ENCODE data around the gene CDH18. TPM values are rescaled to one million over a fixed set of nuclear protein-coding genes. Genes with fewer than 3 reads are reported as not detected.

Gene CDH18, protein sequence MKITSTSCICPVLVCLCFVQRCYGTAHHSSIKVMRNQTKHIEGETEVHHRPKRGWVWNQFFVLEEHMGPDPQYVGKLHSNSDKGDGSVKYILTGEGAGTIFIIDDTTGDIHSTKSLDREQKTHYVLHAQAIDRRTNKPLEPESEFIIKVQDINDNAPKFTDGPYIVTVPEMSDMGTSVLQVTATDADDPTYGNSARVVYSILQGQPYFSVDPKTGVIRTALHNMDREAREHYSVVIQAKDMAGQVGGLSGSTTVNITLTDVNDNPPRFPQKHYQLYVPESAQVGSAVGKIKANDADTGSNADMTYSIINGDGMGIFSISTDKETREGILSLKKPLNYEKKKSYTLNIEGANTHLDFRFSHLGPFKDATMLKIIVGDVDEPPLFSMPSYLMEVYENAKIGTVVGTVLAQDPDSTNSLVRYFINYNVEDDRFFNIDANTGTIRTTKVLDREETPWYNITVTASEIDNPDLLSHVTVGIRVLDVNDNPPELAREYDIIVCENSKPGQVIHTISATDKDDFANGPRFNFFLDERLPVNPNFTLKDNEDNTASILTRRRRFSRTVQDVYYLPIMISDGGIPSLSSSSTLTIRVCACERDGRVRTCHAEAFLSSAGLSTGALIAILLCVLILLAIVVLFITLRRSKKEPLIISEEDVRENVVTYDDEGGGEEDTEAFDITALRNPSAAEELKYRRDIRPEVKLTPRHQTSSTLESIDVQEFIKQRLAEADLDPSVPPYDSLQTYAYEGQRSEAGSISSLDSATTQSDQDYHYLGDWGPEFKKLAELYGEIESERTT
- total RNA-seq = not detected in 2 replicates

DNA sequence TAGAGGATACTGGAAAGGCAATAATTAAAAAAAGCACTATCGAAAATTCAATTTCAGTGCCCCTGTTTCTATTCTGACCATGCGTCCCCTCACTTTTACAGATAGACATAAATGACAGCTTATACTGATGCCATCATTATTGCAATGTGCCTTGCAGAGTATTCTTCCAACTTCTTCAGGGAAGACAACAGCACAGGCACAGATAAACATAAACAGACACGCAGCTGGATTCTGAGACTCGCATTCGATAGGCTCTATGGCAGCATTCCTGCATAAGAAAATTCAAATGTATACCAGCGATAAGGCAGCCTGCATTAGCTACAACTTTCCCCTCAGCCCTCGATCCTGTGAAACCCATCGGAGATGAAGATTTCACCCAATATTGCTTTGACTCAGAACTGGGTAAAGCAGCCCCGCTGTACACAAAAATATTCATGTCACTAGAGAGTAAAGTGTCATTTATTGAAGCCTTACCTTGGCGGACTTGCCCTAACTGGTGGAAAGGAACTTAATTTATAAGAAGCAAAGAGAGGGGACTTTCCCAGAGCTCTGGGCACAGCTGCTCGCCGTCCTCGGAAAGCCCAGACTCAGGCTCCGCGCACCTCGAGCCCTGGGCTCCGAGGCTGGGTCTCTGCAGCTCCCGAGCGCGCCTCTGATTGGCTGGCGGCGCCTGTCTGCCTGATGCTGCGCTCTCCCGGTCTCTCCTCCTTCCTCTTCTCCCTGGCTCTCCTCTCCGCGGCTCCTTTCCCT, at the start of gene CDH18:
CDH18 (minus strand) TSS at position 589 of the 750 bp plus-strand sequence. CDS start 149,214 bp downstream, outside the sequence.
- no peak for DNase-seq (ENCODE audit: low read depth, low spot score)

DNA sequence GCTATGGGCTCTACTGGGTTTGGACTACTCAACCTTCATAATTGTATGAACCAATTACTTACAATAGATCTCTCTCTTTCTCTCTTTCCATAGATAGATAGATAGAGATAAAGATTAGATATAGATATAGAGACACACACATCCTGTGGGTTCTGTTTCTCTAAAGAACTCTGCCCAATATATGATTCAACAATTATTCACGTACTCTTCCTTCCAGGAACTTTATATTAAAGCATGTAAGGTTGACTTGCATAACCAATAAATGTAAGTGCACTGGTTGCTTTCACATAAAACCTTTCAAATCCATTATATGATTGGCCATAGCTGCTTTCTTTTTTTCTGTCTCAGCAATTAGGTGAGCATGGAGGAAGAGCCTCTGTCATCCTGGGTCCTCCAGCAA, 46.7 kb upstream of the CDH18 start:
- no peak for DNase-seq (ENCODE audit: low read depth, low spot score)

DNA sequence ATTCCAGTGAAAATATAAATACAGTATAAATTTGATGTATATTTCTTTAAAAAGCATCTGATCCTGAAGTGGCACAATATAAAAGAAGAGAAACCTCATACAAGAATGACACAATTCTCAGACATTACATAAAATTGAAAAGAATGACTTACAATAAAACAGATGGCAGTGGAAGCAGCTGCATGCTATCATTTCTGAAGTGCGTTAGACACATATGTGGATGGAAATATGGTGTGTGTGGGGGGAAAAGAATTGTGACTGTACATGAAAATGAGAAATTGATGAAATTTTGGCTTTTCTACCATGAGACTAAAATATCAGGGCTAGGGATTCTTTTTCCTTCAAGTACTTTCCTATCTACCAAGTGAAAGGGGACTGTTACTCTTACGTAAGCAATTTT, 45.9 kb upstream of the CDH18 start:
- DNase-seq (ENCODE audit: low read depth, low spot score) = no peak

DNA sequence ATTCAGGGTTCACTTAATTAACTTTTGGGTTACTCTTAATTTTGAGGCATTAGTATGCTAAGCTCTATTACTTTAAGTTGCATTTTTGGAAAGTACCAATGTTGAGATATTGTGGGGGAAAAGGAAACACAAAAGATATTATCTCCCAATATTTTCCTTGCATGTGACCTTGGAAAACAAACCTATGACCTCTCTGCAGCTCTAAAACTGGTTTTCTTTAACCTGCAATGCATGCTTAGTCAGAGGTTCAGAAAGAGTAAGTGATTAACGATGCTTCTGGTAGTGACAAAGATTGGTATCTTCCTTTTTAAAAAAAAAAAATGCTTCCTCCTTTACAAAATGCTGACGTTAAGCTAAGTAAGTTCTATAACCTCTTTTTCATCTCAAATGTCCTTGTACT, 44.9 kb upstream of the CDH18 start:
- DNase-seq (ENCODE audit: low read depth, low spot score) = no peak

DNA sequence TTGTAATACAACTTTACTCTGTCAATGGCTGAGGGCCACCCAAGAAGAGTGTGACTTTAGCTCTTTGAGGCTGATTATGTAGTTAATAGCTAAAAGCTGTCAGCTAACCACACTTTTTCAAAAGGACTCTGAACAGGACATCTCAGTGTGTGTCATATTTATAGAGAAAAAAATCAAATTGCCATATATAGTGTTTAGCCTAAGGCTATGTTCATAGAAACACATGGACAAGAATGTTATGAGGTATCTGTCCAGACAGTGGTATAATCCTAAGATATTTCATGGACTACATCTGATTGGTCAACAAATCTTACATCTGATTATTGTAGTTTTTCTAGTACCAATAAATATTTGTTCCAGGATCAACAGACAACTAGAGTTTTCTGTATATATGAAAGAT, 42.1 kb upstream of the CDH18 start:
- no peak for DNase-seq (ENCODE audit: low read depth, low spot score)

DNA sequence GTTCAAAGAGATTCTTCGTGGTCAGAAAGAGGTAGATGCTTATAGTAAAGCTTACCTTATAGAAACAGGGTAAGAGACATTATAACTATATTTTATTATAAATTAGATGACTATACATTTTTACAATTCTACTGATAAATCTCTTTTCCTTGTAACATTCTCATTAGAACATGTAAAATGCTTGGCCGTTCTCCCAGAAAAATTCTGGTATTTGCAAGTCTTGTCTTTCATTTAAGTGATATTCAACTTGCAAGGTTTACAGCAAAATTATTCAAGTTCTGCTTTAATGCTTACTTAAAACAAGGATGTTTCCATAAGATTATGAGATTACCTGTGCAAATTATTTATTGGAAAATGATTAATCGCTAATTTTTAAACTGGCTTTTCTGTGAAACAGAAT, 41.3 kb upstream of the CDH18 start:
- no peak for DNase-seq (ENCODE audit: low read depth, low spot score)

DNA sequence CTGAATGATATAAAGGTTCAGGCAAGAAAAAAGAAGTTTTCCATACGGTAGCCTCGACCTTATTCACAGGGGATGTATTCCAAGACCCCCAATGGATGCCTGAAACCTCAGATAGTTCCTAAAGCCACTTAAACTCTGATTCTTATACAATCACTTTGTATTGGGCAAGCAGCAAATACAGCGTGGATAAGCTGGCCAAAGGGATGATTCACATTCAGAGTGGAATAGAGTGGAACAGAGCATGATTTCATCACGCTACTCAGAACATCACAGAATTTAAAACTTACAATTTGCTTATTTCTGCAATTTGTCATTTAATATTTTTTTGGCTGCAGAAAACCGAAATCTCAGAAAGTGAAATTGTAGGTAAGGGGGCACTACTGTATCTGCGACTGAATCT, 40.5 kb upstream of the CDH18 start:
- DNase-seq (ENCODE audit: low read depth, low spot score) = no peak

DNA sequence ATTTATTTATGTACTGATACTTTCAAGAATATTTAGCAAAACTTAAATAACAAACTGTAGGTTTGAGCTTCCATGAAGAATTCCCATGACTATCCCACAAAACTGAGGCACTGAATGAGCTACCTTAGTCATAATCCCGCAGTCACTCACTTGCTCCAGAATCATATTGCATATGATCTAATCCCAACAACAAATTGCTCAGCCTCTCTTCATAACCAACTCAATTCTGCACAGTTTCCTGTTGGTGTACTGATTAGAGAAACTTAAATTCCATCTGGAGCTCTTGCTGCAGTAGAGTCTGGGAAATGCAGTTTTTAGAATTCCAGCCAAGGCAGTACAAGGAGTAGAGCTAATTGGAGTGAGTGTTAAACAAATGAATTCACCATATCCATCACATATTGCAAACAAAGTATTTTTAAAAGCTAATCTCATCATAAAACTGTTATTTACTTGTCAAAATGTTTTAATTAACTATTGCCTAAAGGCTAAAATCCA, 35.7 kb upstream of the CDH18 start:
- no peak for DNase-seq (ENCODE audit: low read depth, low spot score)

DNA sequence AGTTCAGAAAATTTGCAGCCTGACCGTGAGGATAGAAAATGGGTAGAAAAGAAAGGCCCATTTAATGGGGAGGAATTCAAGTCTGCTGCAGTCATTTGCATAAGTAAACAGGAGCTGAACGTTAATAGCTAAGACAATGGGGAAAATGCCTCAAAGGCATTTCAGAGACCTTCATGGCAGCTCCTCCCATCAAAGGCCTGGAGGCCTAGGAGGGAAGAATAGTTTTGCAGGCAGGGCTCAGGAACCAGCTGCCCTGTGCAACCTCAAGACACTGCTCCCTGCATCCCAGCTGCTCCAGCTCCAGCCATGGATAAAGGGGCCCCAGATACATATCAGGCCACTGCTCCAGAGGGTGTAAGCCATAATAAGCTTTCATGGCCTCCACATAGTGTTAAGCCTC, 32.2 kb upstream of the CDH18 start:
- no peak for DNase-seq (ENCODE audit: low read depth, low spot score)

DNA sequence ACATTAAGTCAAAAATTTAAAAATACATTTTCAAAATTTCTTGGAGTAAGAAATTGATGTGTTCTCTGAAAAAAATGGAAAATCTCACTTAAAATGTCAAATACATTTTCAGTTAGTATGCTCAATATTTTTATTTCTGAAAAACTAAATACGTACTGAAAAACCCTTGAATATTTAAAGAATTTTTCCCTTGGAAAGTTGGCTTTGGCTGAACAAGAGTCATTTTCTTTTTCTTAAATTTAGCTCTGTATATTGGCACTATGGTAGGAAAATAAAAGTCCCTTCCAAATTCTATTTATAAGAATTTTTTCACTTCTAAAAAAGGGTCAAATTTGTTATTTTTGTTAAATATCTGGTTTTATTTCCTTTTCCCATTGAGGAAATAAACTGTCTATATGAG, 29.0 kb upstream of the CDH18 start:
- DNase-seq (ENCODE audit: low read depth, low spot score) = no peak

DNA sequence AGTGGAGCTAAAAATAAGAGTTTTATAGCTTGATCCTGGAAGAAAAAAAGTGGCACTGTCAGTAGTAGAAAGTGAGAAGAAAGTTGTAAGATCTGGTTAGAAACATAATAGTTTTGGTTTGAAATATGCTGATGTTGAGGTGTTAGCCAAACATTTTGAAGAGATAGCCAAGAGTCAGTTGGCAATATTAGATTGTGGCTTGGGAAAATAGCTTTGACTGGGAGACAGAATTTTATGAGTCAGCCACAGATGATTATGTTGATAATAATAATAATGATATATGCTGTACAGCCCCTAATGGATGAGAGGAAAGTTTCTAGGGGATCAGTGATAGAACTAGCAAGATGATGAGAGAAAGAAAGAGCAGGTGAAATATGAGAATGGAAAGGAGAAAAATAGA, 12.4 kb upstream of the CDH18 start:
- DNase-seq (ENCODE audit: low read depth, low spot score) = no peak

DNA sequence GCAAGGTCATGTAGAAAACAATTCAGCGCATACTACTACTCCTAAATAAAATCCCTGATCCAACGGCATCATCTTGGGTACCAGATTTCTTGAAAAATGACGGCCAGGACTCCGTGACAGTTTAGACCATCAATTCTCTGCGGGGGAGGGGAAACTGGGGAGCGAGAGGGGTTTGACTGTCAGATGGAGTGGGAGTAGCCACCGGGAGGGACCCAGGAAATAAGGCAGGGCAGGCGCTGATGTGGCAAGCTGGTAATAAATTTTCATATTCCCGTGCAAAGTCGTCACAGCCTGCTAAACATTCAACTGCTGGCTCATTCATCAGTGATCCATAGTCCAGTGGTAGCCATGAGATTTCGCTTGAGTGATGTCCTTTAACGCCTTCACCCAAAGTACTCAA, 457 bp upstream of the CDH18 start:
- DNase-seq (ENCODE audit: low read depth, low spot score) = no peak

DNA sequence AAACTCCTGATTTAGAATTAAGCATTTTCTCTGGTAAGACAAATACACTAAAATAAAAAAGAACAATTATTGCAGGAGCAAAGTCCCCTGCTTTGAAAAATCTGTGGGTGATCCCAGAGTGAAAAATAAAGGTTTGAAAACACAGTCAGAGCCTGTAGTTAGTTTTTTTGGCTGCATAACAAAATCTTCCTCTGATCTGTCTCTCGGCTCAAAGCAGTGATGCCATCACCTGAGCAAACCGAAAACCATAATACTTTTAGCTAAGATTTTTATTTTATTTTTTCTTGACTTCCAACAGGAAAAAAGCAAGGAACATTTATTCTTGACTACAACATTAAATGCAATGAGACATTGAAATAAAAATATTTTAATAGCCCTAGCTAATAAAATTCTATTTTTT, 1.2 kb downstream of the CDH18 start:
- no peak for DNase-seq (ENCODE audit: low read depth, low spot score)

DNA sequence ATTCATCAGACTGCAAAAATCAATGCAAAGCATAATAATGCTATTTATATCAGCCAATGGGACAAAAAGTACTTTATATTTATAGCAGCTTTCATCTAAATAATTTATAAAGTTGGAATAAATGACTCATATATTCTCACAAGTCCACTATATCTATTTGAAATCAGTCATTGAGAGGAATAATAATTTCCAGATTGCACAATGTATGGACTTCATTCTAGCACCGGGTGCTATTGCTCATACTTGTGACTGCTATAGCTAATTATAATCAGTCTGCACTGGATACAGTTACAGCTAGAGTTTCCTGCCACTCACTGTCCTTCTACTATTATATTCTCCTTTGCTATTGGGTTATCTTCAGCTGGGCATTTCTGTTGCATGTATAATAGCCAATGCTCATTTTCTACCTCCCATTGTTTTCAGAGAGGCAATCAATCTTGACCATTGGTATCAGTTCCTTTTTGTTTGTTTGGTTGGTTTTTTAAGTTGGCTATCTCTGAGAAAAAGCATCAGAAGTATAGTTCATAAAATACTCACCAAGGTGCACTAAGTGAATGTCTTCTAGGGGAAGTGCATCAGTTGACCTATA, 1.9 kb downstream of the CDH18 start:
- DNase-seq (ENCODE audit: low read depth, low spot score) = no peak

DNA sequence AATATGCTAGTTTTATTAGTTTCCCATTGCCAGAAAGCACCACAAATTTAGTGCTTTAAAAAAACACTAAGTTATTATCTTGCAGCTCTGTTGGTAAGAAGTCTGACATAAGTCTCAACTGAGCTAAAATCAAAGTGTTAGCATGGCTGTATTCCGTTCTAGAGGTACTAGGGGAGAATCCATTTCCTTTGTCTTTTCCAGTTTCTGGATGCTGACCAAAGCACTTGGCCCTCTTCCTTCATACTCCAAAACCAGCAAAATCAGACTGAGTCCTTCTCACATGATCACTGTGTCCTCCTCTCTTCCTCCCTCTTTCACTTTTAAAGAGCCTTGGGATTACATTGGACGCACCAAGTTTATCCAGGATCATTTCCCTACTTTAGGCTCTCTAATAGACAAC, 9.5 kb downstream of the CDH18 start:
- DNase-seq (ENCODE audit: low read depth, low spot score) = no peak

DNA sequence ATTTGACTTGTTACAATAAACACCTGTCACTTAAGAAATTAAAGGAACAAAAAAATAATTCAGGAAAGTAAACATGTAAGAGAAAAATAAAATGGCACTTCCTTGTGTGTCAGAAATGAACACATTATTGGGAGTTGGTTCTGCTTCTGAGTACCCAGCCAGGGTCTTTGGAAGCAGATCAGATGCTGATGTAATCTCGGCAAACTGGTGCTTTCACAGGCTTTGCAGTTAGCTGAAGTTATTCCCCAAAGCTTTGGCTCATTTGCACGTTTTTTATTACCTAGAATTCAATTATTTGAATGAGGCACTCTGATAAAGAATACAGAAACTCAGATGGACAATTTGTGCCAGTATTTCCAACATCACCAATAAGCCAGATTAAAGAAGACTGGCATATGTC, 10.9 kb downstream of the CDH18 start:
- no peak for DNase-seq (ENCODE audit: low read depth, low spot score)

DNA sequence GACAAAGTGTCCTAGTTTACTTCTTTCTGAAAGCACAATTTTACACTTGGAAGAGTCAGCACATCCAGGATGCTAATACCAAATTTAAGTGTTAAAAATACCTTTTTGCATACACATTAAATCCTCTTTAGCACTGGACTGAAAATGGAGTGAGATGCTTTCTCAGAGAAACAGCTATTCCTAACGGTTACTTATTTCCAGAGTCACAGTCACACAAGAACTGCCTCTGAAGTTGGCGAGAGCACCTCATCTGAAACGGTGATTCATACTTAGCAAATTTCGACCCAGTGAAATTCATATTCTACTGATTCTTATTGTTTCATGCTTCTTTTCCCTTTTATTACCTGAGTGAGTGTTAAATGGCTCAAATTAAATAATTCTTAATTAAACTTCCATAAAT, 12.2 kb downstream of the CDH18 start:
- no peak for DNase-seq (ENCODE audit: low read depth, low spot score)

DNA sequence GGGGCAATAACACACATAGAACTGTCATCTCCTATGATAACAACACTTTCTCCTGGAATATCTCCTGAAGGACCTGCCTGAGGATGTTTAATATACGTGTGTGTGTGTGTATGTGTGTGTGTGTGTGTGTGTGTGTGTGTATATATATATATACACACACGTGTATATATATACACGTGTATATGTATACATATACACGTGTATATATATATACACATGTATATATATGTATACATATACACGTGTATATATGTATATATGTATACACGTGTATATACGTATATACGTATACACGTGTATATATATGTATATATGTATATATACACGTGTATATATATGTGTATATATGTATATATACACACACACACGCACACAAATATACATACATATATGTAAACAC, 27.5 kb downstream of the CDH18 start:
- DNase-seq (ENCODE audit: low read depth, low spot score) = no peak

DNA sequence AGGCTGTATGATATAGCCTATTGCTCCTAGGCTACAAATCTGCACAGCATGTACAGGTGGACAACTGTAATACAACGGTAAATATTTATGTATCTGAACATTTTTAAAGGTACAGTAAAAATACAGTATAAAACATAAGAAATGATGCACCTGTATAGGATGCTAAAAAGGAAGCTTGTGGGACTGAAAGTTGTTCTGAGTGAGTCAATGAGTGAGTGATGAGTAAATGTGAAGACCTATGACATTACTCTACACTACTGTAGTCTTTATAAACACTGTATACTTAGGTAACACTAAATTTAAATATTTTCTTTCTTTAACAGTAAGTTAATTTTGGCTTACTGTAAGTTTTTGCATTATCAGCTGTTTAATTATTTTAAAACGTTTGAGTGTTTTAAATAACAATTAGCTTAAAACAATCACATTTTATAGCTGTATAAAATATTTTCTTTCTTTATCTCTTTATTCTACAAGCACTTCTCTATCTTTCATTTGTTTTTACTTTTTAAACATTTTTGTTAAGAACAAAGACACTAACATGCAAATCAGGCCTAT, 28.1 kb downstream of the CDH18 start:
- no peak for DNase-seq (ENCODE audit: low read depth, low spot score)

DNA sequence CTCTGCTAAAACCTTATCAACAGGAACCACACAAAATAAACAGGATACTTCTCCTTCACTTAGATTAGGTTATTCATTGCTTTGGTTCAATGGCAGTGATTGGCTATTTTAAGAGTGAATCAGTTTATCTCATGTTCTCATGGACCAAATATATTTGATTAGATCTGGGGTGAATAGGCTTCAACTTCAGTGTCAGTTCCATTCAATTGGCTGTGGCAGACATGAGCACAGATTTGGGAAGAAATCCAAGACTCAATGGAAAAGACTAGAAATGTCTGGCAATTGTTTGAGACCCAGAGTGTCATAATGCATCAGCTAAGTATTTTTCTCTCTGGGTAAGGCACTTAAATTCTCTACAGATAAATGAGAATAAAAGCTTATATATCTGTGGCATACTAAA, 37.1 kb downstream of the CDH18 start:
- no peak for DNase-seq (ENCODE audit: low read depth, low spot score)

DNA sequence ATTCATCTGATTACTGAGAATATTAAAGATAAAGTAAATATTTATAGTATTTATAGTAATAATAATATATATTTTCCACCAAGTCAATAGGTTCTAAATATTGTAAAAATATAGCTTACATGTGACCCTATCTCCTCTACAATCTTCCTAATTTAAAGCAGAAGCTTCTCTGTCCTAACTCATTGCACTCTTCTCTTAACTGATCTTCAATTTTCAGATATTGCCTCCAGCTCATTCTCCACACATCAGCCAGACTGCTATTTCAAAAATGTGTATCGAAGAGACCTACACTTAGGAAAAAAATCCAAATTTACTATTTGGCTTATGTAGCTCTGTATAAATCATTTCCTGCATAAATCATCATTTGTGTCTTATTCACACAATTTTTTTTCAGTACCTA, 47.8 kb downstream of the CDH18 start:
- DNase-seq (ENCODE audit: low read depth, low spot score) = no peak
